Esophagus muscularis mucosa (tissue), 4 donors: ENCODE measurements around the gene PPP1R16B. TPM values are rescaled to one million over a fixed set of nuclear protein-coding genes. Genes with fewer than 3 reads are reported as not detected.

Source experiments
- DNase-seq: peaks from one replicate; pipeline ENCODE4 v3.0.0-alpha.2; 2017; ENCODE audit errors: extremely low spot score
- H3K27ac ChIP-seq, 4 donors: fragments of 200-600 bp; sonication (generic); replicated peaks in 1 of 4; 1 replicate in 3 of 4; 2 replicates in 1 of 4; pipeline ENCODE4 v1.5.1; 2016 to 2019; ENCODE audit warnings: mild to moderate bottlenecking in 1 of 4
- H3K27me3 ChIP-seq, 4 donors: fragments of 200-600 bp; sonication (generic); one replicate each; pipeline versions ENCODE4 v1.5.1 to v1.6.0; 2016 to 2019
- H3K36me3 ChIP-seq, 4 donors: fragments of 200-600 bp; sonication (generic); one replicate each; pipeline ENCODE4 v1.5.1; 2016 to 2019
- H3K4me1 ChIP-seq, 4 donors: fragments of 200-600 bp; sonication (generic); one replicate each; pipeline ENCODE4 v1.5.1; 2016 to 2019
- H3K4me3 ChIP-seq, 4 donors: fragments of 200-600 bp; sonication (generic); 1 replicate in 2 of 4; 2 replicates in 2 of 4; pipeline ENCODE4 v1.5.1; 2016 to 2019; ENCODE audit warnings: mild to moderate bottlenecking in 4 of 4, moderate library complexity in 1 of 4
- H3K9me3 ChIP-seq, 4 donors: fragments of 200-600 bp; sonication (generic); 1 replicate in 3 of 4; 2 replicates in 1 of 4; pipeline ENCODE4 v1.5.1; 2016 to 2019
- CTCF ChIP-seq, 3 experiments: fragments of 200-600 bp in 2 of 3; fragments of 450-650 bp in 1 of 3; sonication (generic) in 2 of 3; IDR thresholded peaks; one replicate each; pipeline ENCODE4 v1.5.1; 2017 to 2019; ENCODE audit warnings: antibody characterized with exemption in 3 of 3, mild to moderate bottlenecking in 2 of 3, moderate library complexity in 1 of 3
- EP300 ChIP-seq: sonication (generic); formaldehyde crosslinking; IDR thresholded peaks from one replicate; pipeline ENCODE4 v1.6.1; 2017; ENCODE audit warnings: antibody characterized with exemption
- POLR2A ChIP-seq: fragments of 450-650 bp; IDR thresholded peaks from one replicate; pipeline ENCODE4 v1.6.1; 2017; ENCODE audit warnings: antibody characterized with exemption, moderate library complexity, mild to moderate bottlenecking, low read depth
- POLR2AphosphoS5 ChIP-seq, 2 donors: sonication (generic); formaldehyde crosslinking; IDR thresholded peaks; one replicate each; pipeline ENCODE4 v1.6.1; 2017; ENCODE audit warnings: antibody characterized with exemption in 2 of 2
- WGBS: methylation state at CpG from one replicate; pipeline ENCODE4 v1.1.5; 2018; 5-methylcytosine and 5-hydroxymethylcytosine counted together
- intact Hi-C: fragments of 100-400 bp; cut with DNase I; formaldehyde crosslinking; loops from one replicate; pipeline ENCODE4 v1.15.1; 2023
- total RNA-seq, 4 donors: library from RNA; depleted of rRNA; stranded (reverse); fragments of >200 nt; gene quantifications; one replicate each; pipeline versions ENCODE4 v1.1.0 to v1.2.1, GENCODE V29; 2016

Gene PPP1R16B
- total RNA-seq, 4 donors from 2014 or later: 3.7 to 12.1 (median 6.8) TPM

- H3K36me3 ChIP-seq: peaks cover 0 to 4% (median 0%) of the 10 kb centered on the region in 4 donors
- WGBS: 92% methylated on average over 8 of the region's 8 CpGs
- H3K27me3 ChIP-seq: peaks cover 0 to 15% (median 0%) of the 10 kb centered on the region in 4 donors
- no peak for DNase-seq
- peaks cover 0 to 23% (median 13%) of the 10 kb centered on the region in 4 donors for H3K4me1 ChIP-seq
- intact Hi-C loops: no loop called here
- H3K9me3 ChIP-seq: no peaks in the 10 kb centered on the region
- TF ChIP-seq POLR2A: no peak
- TF ChIP-seq EP300: no peak
- TF ChIP-seq CTCF (IDR thresholded peaks at IDR 0.05): no peak
- TF ChIP-seq POLR2AphosphoS5 (IDR thresholded peaks at IDR 0.05): no peak
- H3K4me3 ChIP-seq: no peak overlapping the region
- no peak overlapping the region for H3K27ac ChIP-seq
Measured at GRCh38 chr20:38831995-38832620, 26.6 kb downstream of the PPP1R16B start.

GRCh38 chr20:38833154-38833856 lies 27.8 kb downstream of the PPP1R16B start:
- intact Hi-C loops: no loop called here
- DNase-seq: no peak
- 81% methylated on average over 5 of the region's 5 CpGs for WGBS
- H3K4me1 ChIP-seq: peaks cover 0 to 17% (median 11%) of the 10 kb centered on the region in 4 donors
- peaks cover 0 to 4% (median 0%) of the 10 kb centered on the region in 4 donors for H3K36me3 ChIP-seq
- peaks cover 0 to 19% (median 0%) of the 10 kb centered on the region in 4 donors for H3K27me3 ChIP-seq
- no peak overlapping the region for H3K4me3 ChIP-seq
- H3K9me3 ChIP-seq: no peaks in the 10 kb centered on the region
- TF ChIP-seq POLR2A: no peak
- H3K27ac ChIP-seq: no peak overlapping the region

GRCh38 chr20:38833857-38834164 lies 28.3 kb downstream of the PPP1R16B start:
- Histone ChIP-seq H3K27me3 (peaks cover 0 to 21% (median 0%) of the 10 kb centered on the region in 4 donors), H3K4me3 (no peak overlapping the region), H3K36me3 (peaks cover 0 to 4% (median 0%) of the 10 kb centered on the region in 4 donors), H3K27ac (no peak overlapping the region), H3K9me3 (no peaks in the 10 kb centered on the region), H3K4me1 (peaks cover 0 to 13% (median 6%) of the 10 kb centered on the region in 4 donors)
- WGBS: 73% methylated on average over 4 of the region's 4 CpGs
- intact Hi-C loops: no loop called here
- no peak for TF ChIP-seq CTCF (IDR thresholded peaks at IDR 0.05)
- TF ChIP-seq POLR2AphosphoS5 (IDR thresholded peaks at IDR 0.05): no peak
- no peak for TF ChIP-seq POLR2A
- no peak for TF ChIP-seq EP300
- no peak for DNase-seq

GRCh38 chr20:38834868-38835267 lies 29.4 kb downstream of the PPP1R16B start:
- intact Hi-C loops: no loop called here
- Histone ChIP-seq H3K9me3 (no peaks in the 10 kb centered on the region), H3K4me1 (peaks cover 0 to 2% (median 0%) of the 10 kb centered on the region in 4 donors), H3K27me3 (peaks cover 0 to 27% (median 0%) of the 10 kb centered on the region in 4 donors), H3K36me3 (peaks cover 0 to 4% (median 0%) of the 10 kb centered on the region in 4 donors), H3K27ac (no peak overlapping the region), H3K4me3 (no peak overlapping the region)
- no peak for TF ChIP-seq POLR2AphosphoS5 (IDR thresholded peaks at IDR 0.05)
- no peak for TF ChIP-seq POLR2A
- no peak for TF ChIP-seq CTCF (IDR thresholded peaks at IDR 0.05)
- no peak for TF ChIP-seq EP300
- DNase-seq: no peak

GRCh38 chr20:38835792-38836191 lies 30.3 kb downstream of the PPP1R16B start:
- Histone ChIP-seq H3K9me3 (no peaks in the 10 kb centered on the region), H3K4me1 (no peaks in the 10 kb centered on the region), H3K4me3 (no peak overlapping the region), H3K27ac (no peak overlapping the region), H3K36me3 (peaks cover 0 to 4% (median 0%) of the 10 kb centered on the region in 4 donors), H3K27me3 (peaks cover 0 to 32% (median 0%) of the 10 kb centered on the region in 4 donors)
- TF ChIP-seq EP300: no peak
- no peak for TF ChIP-seq POLR2AphosphoS5 (IDR thresholded peaks at IDR 0.05)
- TF ChIP-seq CTCF (IDR thresholded peaks at IDR 0.05): no peak
- TF ChIP-seq POLR2A: no peak
- WGBS: 100% methylated on average over 15 of the region's 28 CpGs
- intact Hi-C loops: no loop called here
- DNase-seq: no peak
